GM10266 (cell line): ENCODE measurements around the gene TGFB2.

Experiments
- DNase-seq: peaks from one replicate; pipeline ENCODE4 v3.0.0; 2012; ENCODE audit errors: extremely low spot score
- TF ChIP-seq, protein P1 (sequence below): IDR thresholded peaks from 2 replicates; pipeline ENCODE4 v1.5.1; 2012; ENCODE audit warnings: mild to moderate bottlenecking, low read depth; ENCODE audit not compliant: control insufficient read depth, insufficient read depth; ENCODE audit errors: missing control alignments

TGFB2 gene

DNA sequence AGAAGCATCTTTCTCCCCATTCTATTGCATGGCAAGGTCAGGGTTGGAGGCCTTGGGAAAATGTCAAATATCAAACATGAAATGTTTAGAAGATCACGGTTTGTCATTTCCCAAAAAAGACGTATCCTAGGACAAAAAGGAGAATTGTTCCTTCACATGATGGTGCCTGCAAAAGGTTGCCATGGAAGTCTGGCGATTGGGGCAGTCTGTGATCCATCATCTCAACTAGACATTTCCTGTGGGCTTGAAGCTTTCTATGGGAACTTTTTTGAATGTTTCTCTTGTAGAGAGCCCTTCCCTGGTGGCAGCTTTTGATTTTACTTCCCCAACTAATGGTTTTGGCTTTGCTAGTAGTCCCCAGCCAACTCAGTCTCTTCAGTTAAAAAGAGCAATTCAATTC, 106.3 kb downstream of the TGFB2 start:
- no peak for DNase-seq
- TF ChIP-seq, protein P1, sequence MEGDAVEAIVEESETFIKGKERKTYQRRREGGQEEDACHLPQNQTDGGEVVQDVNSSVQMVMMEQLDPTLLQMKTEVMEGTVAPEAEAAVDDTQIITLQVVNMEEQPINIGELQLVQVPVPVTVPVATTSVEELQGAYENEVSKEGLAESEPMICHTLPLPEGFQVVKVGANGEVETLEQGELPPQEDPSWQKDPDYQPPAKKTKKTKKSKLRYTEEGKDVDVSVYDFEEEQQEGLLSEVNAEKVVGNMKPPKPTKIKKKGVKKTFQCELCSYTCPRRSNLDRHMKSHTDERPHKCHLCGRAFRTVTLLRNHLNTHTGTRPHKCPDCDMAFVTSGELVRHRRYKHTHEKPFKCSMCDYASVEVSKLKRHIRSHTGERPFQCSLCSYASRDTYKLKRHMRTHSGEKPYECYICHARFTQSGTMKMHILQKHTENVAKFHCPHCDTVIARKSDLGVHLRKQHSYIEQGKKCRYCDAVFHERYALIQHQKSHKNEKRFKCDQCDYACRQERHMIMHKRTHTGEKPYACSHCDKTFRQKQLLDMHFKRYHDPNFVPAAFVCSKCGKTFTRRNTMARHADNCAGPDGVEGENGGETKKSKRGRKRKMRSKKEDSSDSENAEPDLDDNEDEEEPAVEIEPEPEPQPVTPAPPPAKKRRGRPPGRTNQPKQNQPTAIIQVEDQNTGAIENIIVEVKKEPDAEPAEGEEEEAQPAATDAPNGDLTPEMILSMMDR: no peak

DNA sequence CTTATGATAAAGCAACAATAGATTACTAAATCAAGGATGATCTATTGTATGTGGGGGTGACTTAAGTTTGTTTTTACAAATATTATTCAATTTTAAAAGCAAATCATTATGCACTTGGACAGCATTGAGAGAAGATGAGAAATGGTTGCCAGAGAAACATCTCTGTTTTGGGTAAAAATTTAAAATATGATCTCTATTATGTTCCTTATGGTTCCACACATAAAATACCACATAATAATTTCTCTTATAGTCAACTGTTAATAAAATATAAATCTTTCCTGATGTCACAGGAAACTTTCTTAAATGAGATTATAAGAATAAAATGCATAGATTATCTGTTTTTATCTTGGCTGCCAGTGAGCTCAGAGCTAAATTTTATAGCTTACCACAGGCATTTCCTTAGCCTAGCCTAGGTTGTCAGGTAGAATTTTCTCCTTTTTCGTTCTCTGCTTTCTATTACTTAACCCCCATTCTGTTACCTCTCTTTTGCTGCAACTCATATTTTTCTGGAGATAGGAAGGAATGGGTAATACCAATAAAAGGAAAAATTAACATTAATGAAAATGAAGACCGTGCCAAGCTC, 109.7 kb downstream of the TGFB2 start:
- TF ChIP-seq, protein P1: no peak
- no peak for DNase-seq

DNA sequence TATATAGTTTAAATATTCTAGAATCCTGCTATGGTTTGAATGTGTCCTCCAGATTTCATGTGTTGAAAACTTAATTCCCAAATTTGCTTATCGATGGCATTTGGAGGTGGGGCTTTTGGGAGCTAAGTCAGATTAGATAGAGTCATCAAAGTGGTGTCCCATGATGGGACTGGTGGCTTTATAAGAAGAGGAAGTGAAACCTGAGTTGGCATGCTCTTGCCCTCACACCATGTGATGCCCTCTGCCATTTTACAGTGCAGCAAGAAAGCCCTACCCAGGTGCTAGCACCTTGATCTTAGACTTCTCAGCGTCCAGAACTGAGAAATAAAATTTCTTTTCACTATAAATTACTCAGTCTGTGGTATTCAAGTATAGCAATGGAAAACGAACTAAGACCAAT, 111.3 kb downstream of the TGFB2 start:
- DNase-seq: no peak

GRCh38 chr1:218459450-218459849, 114.3 kb downstream of the TGFB2 start:
- no peak for DNase-seq
- TF ChIP-seq, protein P1: no peak

More for the DNA sequence above, 111.3 kb downstream of the TGFB2 start:
- TF ChIP-seq, protein P1: no peak

DNA sequence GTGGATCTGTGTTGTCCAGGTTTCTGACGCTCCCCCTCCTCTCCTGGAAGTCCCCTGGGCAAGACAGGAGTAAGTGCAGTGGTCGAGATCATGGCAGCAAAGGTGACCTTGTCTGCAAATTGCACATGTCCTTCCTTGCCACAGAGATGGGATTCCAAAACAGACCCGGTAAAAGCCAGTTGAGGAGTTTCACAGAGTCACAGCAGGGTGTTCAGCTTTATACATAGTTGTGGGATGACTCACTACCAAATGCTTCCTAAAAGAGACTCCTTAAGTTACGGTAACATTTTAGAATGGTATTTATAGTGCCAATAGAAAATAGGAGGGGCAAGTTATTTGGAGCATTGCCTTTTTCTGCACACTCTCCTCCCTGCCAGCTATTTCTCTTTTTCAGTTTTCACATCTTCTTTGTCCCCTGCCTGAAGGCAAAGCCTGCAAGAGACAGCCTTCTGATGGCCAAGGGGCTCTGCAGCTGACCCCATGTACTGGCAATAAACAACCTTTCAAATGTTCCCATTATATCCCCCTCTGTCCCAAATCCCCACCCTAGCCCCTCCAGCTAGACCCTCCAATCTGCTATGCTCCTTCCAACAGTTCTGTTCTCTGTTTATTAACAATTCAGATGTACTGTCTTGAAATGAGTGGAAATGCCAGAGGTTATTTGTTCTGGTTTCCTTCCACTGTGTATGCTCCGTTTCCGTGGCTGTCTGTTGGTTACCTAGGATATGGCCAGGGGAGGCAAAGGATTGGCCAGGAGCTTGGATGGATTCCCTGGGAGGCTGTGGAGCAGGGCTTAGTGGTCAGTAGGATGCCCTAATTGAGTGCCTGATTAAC, 115.0 kb downstream of the TGFB2 start:
- TF ChIP-seq, protein P1: no peak
- DNase-seq: no peak

- DNase-seq: no peak
- TF ChIP-seq, protein P1: no peak
These were observed 116.2 kb downstream of the TGFB2 start for GRCh38 chr1:218461351-218461750.

DNA sequence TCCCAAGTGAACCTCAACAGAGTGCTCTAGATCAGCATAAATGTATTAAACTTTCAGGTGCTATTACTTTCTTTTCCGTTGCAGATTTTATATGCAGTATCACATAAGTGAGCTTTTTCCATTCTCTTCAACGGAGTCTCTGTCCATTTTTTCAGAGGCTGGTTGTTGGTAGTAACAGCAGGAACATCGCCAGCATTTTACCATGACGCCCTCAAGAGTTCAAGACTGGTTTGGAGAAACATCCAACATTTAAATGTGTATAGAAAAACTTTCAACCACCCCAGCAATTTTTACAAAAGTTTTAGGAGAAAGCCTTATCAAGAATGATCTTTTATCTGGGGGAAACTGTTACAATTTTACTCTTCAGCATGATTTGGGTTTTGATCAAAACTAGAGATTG, 117.0 kb downstream of the TGFB2 start:
- TF ChIP-seq, protein P1: no peak
- DNase-seq: no peak
